SK-N-SH (cell line): Measurements from ENCODE around the gene LACTB. TPM values are rescaled to one million over a fixed set of nuclear protein-coding genes. Genes with fewer than 3 reads are reported as not detected.

Source experiments
- CTCF ChIA-PET: fragments of 300-600, 350-600 bp; formaldehyde crosslinking; extraction: SDS; loops from one replicate; lab custom pipeline; 2021; lab: Yijun Ruan, JAX
- POLR2A ChIA-PET: fragments of 350-600 bp; sonication (Branson Sonifier 250); formaldehyde crosslinking; extraction: SDS; loops from one replicate; lab custom pipeline; 2020; ENCODE audit warnings: antibody characterized with exemption, inconsistent platforms; lab: Yijun Ruan, JAX
- DNase-seq: peaks from one replicate; pipeline ENCODE4 v3.0.0; 2012
- H2AFZ ChIP-seq: fragments of 200-600 bp; sonication (generic); 2 replicates; pipeline ENCODE4 v1.8.1; 2016; ENCODE audit warnings: antibody characterized with exemption, mild to moderate bottlenecking, low read depth
- H3F3A ChIP-seq: fragments of 200-600 bp; sonication (generic); replicated peaks from 2 replicates; pipeline ENCODE3; 2016; ENCODE audit warnings: antibody characterized with exemption, mild to moderate bottlenecking; ENCODE audit not compliant: insufficient read depth
- H3K27ac ChIP-seq, 2 experiments: fragments of 200-500 bp in 1 of 2; fragments of 200-600 bp in 1 of 2; sonication (Bioruptor generic) in 1 of 2; sonication (generic), shearing (Covaris generic) in 1 of 2; 2 replicates each; pipeline versions ENCODE4 v1.5.1 to v1.6.1; 2014 to 2016; ENCODE audit warnings: low read depth in 2 of 2, inconsistent platforms in 1 of 2, low read length in 1 of 2, mild to moderate bottlenecking in 1 of 2, mixed read lengths in 1 of 2
- H3K27me3 ChIP-seq: fragments of 200-600 bp; sonication (generic), shearing (Covaris generic); 2 replicates; pipeline ENCODE4 v1.6.1; 2016; ENCODE audit warnings: mixed run types; ENCODE audit not compliant: insufficient read depth
- H3K36me3 ChIP-seq, 2 experiments: fragments of 200-500 bp in 1 of 2; fragments of 200-600 bp in 1 of 2; sonication (Bioruptor generic) in 1 of 2; sonication (generic) in 1 of 2; replicated peaks in 1 of 2; 2 replicates each; pipeline versions ENCODE3 to v1.5.1; 2014 to 2016; ENCODE audit warnings: low read length in 1 of 2, mild to moderate bottlenecking in 1 of 2; ENCODE audit not compliant: insufficient read depth in 2 of 2, control insufficient read depth in 1 of 2
- H3K4me1 ChIP-seq, 2 experiments: fragments of 200-500 bp in 1 of 2; fragments of 200-600 bp in 1 of 2; sonication (Bioruptor generic) in 1 of 2; sonication (generic), shearing (Covaris generic) in 1 of 2; 2 replicates each; pipeline versions ENCODE4 v1.5.1 to v1.6.1; 2014 to 2016; ENCODE audit warnings: low read depth in 1 of 2, low read length in 1 of 2, mixed run types in 1 of 2; ENCODE audit not compliant: insufficient read depth in 2 of 2, control insufficient read depth in 1 of 2
- H3K4me2 ChIP-seq: fragments of 200-600 bp; sonication (generic), shearing (Covaris generic); 2 replicates; pipeline ENCODE4 v1.6.1; 2017; ENCODE audit warnings: mixed run types
- H3K4me3 ChIP-seq, 2 experiments: fragments of 200-500 bp in 1 of 2; fragments of 200-600 bp in 1 of 2; sonication (Bioruptor generic) in 1 of 2; sonication (generic), shearing (Covaris generic) in 1 of 2; 2 replicates each; pipeline versions ENCODE4 v1.5.1 to v1.8.1; 2014 to 2016; ENCODE audit warnings: low read depth in 2 of 2, inconsistent platforms in 1 of 2, low read length in 1 of 2, mild to moderate bottlenecking in 1 of 2, mixed read lengths in 1 of 2, moderate library complexity in 1 of 2
- H3K79me2 ChIP-seq: fragments of 200-600 bp; sonication (generic); 2 replicates; pipeline ENCODE4 v1.8.1; 2017; ENCODE audit warnings: mild to moderate bottlenecking; ENCODE audit not compliant: insufficient read depth
- H3K9ac ChIP-seq: fragments of 200-600 bp; sonication (generic); 2 replicates; pipeline ENCODE4 v1.6.1; 2017; ENCODE audit warnings: mixed run types
- H3K9me2 ChIP-seq: fragments of 200-600 bp; sonication (generic); 2 replicates; pipeline ENCODE4 v1.6.1; 2017; ENCODE audit warnings: mixed run types
- H3K9me3 ChIP-seq: fragments of 200-600 bp; sonication (generic); 2 replicates; pipeline ENCODE4 v1.6.1; 2017; ENCODE audit warnings: mixed run types, mild to moderate bottlenecking, moderate library complexity
- H4K20me1 ChIP-seq: fragments of 200-600 bp; sonication (generic); 2 replicates; pipeline ENCODE4 v1.6.1; 2017; ENCODE audit warnings: mild to moderate bottlenecking, mixed run types; ENCODE audit not compliant: insufficient read depth
- CHD2 ChIP-seq: fragments of 150-350 bp; IDR thresholded peaks from 2 replicates; pipeline ENCODE4 v1.6.1; 2018; ENCODE audit warnings: low read length; ENCODE audit not compliant: partially characterized antibody
- CTCF ChIP-seq: fragments of 200-600 bp; sonication (generic); IDR thresholded peaks from 2 replicates; pipeline ENCODE4 v1.6.1; 2017; ENCODE audit warnings: antibody characterized with exemption, mild to moderate bottlenecking, moderate library complexity
- ELF1 ChIP-seq: IDR thresholded peaks from 2 replicates; pipeline ENCODE4 v1.4.0; 2012
- EZH2phosphoT487 ChIP-seq: fragments of 200-600 bp; sonication (generic); IDR thresholded peaks from 2 replicates; pipeline ENCODE4 v1.6.1; 2017; ENCODE audit warnings: low read depth, mixed run types, mild to moderate bottlenecking, antibody characterized with exemption, moderate library complexity, borderline replicate concordance
- FOSL2 ChIP-seq: IDR thresholded peaks from 2 replicates; pipeline ENCODE4 v1.4.0; 2012; ENCODE audit warnings: low read depth, mild to moderate bottlenecking, moderate library complexity, borderline replicate concordance
- FOXJ3 ChIP-seq: sonication (generic); formaldehyde crosslinking; IDR thresholded peaks from 2 replicates; pipeline ENCODE4 v1.5.1; 2020; ENCODE audit warnings: mild to moderate bottlenecking, missing genetic modification reagents
- GABPA ChIP-seq: IDR thresholded peaks from 2 replicates; pipeline ENCODE4 v1.4.0; 2012; ENCODE audit warnings: low read depth, mild to moderate bottlenecking
- GATA2 ChIP-seq: sonication (generic); formaldehyde crosslinking; IDR thresholded peaks from 2 replicates; pipeline ENCODE4 v1.5.0; 2020; ENCODE audit warnings: mild to moderate bottlenecking, missing genetic modification reagents
- IRF3 ChIP-seq: fragments of 150-350 bp; IDR thresholded peaks from 2 replicates; pipeline ENCODE4 v1.6.1; 2016; ENCODE audit warnings: mild to moderate bottlenecking, low read depth, low read length
- JUND ChIP-seq: IDR thresholded peaks from 2 replicates; pipeline ENCODE4 v1.4.0; 2012
- MAX ChIP-seq: IDR thresholded peaks from 2 replicates; pipeline ENCODE4 v1.4.0; 2012; ENCODE audit warnings: low read depth
- MEF2A ChIP-seq: IDR thresholded peaks from 2 replicates; pipeline ENCODE4 v1.4.0; 2012; ENCODE audit warnings: low read depth, borderline replicate concordance
- MXI1 ChIP-seq: IDR thresholded peaks from 2 replicates; pipeline ENCODE4 v1.6.1; 2012; ENCODE audit warnings: mild to moderate bottlenecking, low read depth, low read length, improper control_type of control experiment
- NRF1 ChIP-seq: IDR thresholded peaks from 2 replicates; pipeline ENCODE4 v1.6.1; 2012; ENCODE audit warnings: low read depth, mild to moderate bottlenecking, low read length
- PBX3 ChIP-seq: IDR thresholded peaks from 2 replicates; pipeline ENCODE4; 2012
- POLR2AphosphoS5 ChIP-seq: IDR thresholded peaks from 2 replicates; pipeline ENCODE4 v1.6.1; 2012; ENCODE audit warnings: low read depth, low read length
- RAD21 ChIP-seq: IDR thresholded peaks from 2 replicates; pipeline ENCODE4 v1.6.1; 2012; ENCODE audit warnings: mild to moderate bottlenecking, low read length
- RCOR1 ChIP-seq: fragments of 150-350 bp; IDR thresholded peaks from 2 replicates; pipeline ENCODE4 v1.6.1; 2017; ENCODE audit warnings: antibody characterized with exemption, low read length
- RFX5 ChIP-seq: IDR thresholded peaks from 2 replicates; pipeline ENCODE4 v1.6.1; 2012; ENCODE audit warnings: mild to moderate bottlenecking, improper control_type of control experiment, low read length
- RXRA ChIP-seq: IDR thresholded peaks from 2 replicates; pipeline ENCODE4 v1.4.0; 2012; ENCODE audit warnings: low read depth, mild to moderate bottlenecking, borderline replicate concordance
- SIN3A ChIP-seq: IDR thresholded peaks from 2 replicates; pipeline ENCODE4 v1.6.1; 2012; ENCODE audit warnings: low read depth, mild to moderate bottlenecking, low read length, moderate library complexity, borderline replicate concordance
- SMC3 ChIP-seq: IDR thresholded peaks from 2 replicates; pipeline ENCODE4 v1.6.1; 2012; ENCODE audit warnings: low read depth, low read length, improper control_type of control experiment
- TCF12 ChIP-seq: IDR thresholded peaks from 2 replicates; pipeline ENCODE4 v1.4.0; 2012
- USF1 ChIP-seq: IDR thresholded peaks from 2 replicates; pipeline ENCODE4 v1.4.0; 2012; ENCODE audit warnings: low read depth, borderline replicate concordance
- YY1 ChIP-seq: IDR thresholded peaks from 2 replicates; pipeline ENCODE4 v1.4.0; 2012; ENCODE audit warnings: low read depth, mild to moderate bottlenecking
- ZBTB33 ChIP-seq: IDR thresholded peaks from 2 replicates; pipeline ENCODE4 v1.4.0; 2012; ENCODE audit warnings: low read depth, borderline replicate concordance
- WGBS: methylation state at CpG from one replicate; pipeline ENCODE4 v1.1.6; 2017; ENCODE audit warnings: low lambda C conversion rate; 5-methylcytosine and 5-hydroxymethylcytosine counted together
- polyA plus RNA-seq, 3 experiments: library from polyadenylated mRNA; depleted of rRNA; stranded (reverse); fragments of >200 nt; gene quantifications; 2 replicates each; pipeline ENCODE4 v1.2.3, GENCODE V29; 2012

Gene LACTB
- polyA plus RNA-seq, 1 of the 3 experiments (the other 2 are of a cell fraction), result 23.3 TPM

- Histone ChIP-seq H3K27me3 (no peaks in the 10 kb centered on the region), H3K9me3 (no peaks in the 10 kb centered on the region), H3K9me2 (no peaks in the 10 kb centered on the region), H3K4me3 (no peak overlapping the region), H3K27ac (peak overlapping the region; percentile 98 to 100), H3K9ac (peak overlapping the region; percentile 66), H3K36me3 (no peaks in the 10 kb centered on the region), H4K20me1 (no peaks in the 10 kb centered on the region), H3K79me2 (no peaks in the 10 kb centered on the region), H3K4me2 (peak overlapping the region; percentile 72), H3F3A (peaks cover 36% of the 10 kb centered on the region), H2AFZ (peak overlapping the region; percentile 12; the same call in 1 of the 2 replicates), H3K4me1 (peaks cover 23 to 37% of the 10 kb centered on the region in 2 experiments)
- POLR2A ChIA-PET, result interaction anchor here (0.8 to 2.1 kb wide), 6 partner anchors 19 to 467 kb away, joined by 3 to 12 read pairs (median 3); partner anchors contain the start of gene TPM1
- CTCF ChIA-PET, result interaction anchor here (0.7 to 13.4 kb wide), 14 partner anchors 9 to 633 kb away, joined by 3 to 315 read pairs (median 4); partner anchors contain the start of gene TPM1
- peak; percentile 82 for DNase-seq
- 14% methylated on average over 6 of the region's 6 CpGs for WGBS
- TF ChIP-seq PBX3, result peak; percentile 92
- peak; percentile 95 for TF ChIP-seq RCOR1
- peak; percentile 97 for TF ChIP-seq TCF12
- TF ChIP-seq MEF2A, result no peak
- TF ChIP-seq ZBTB33, result no peak
- peak; percentile 83 for TF ChIP-seq MAX
- TF ChIP-seq MXI1, result 0 out of 2 replicates have a peak, but pooled peaks have one; percentile 33
- no peak for TF ChIP-seq CTCF
- peak; percentile 77; the same call in 1 of the 2 replicates for TF ChIP-seq FOXJ3
- no peak for TF ChIP-seq EZH2phosphoT487
- TF ChIP-seq GABPA, result peak; percentile 50
- 0 out of 2 replicates have a peak, but pooled peaks have one; percentile 4 for TF ChIP-seq SMC3
- TF ChIP-seq ELF1, result no peak
- peak; percentile 92; the same call in 1 of the 2 replicates for TF ChIP-seq SIN3A
- TF ChIP-seq USF1, result no peak
- peak; percentile 60; the same call in 1 of the 2 replicates for TF ChIP-seq FOSL2
- peak; percentile 88 for TF ChIP-seq POLR2AphosphoS5
- peak; percentile 80 for TF ChIP-seq CHD2
- peak; percentile 50; the same call in 1 of the 2 replicates for TF ChIP-seq YY1
- TF ChIP-seq IRF3, result no peak
- peak; percentile 55; the same call in 1 of the 2 replicates for TF ChIP-seq RXRA
- TF ChIP-seq GATA2 (CRISPR knock-in tag), result peak; percentile 29
- TF ChIP-seq RAD21, result peak; percentile 27; the same call in 1 of the 2 replicates
- TF ChIP-seq JUND, result peak; percentile 83
- TF ChIP-seq NRF1, result no peak
- TF ChIP-seq RFX5, result no peak
These were observed 32.2 kb upstream of the LACTB start for GRCh38 chr15:63089260-63090043.
